Activated T-helper 1 cell treated with anti-CD3 and anti-CD28 coated beads, Interleukin-2, amount 50 U/mL, for 16 hours (primary cell): ENCODE data around the gene SIX3.

Source experiments
- DNase-seq, 2 donors: peaks; one replicate each; pipeline ENCODE4 v3.0.0-alpha.2; 2020; ENCODE audit warnings: low read depth in 1 of 2, low spot score in 1 of 2

The SIX3 gene

GRCh38 chr2:44954889-44955592 lies 13.5 kb downstream of the SIX3 start:
- DNase-seq = no peak

- DNase-seq = peak; percentile 56 to 58
These were observed 14.3 kb downstream of the SIX3 start for GRCh38 chr2:44955593-44956392.

GRCh38 chr2:44956843-44957242 lies 15.3 kb downstream of the SIX3 start:
- no peak for DNase-seq

GRCh38 chr2:44957656-44958327 lies 16.3 kb downstream of the SIX3 start:
- no peak for DNase-seq

- no peak for DNase-seq
These were observed 18.4 kb downstream of the SIX3 start for GRCh38 chr2:44959855-44960254.

- DNase-seq = no peak
These were observed 19.4 kb downstream of the SIX3 start for GRCh38 chr2:44960871-44961270.

- DNase-seq = no peak
These were observed 20.7 kb downstream of the SIX3 start for GRCh38 chr2:44962176-44962695.

- no peak for DNase-seq
These were observed 23.3 kb downstream of the SIX3 start for GRCh38 chr2:44964752-44965236.

GRCh38 chr2:44965684-44966083 lies 24.2 kb downstream of the SIX3 start:
- no peak for DNase-seq

GRCh38 chr2:44967056-44967455 lies 25.6 kb downstream of the SIX3 start:
- DNase-seq = no peak

GRCh38 chr2:44967727-44968432 lies 26.4 kb downstream of the SIX3 start:
- DNase-seq = no peak

- DNase-seq = no peak
These were observed 28.4 kb downstream of the SIX3 start for GRCh38 chr2:44969936-44970335.

GRCh38 chr2:44970846-44971450 lies 29.4 kb downstream of the SIX3 start:
- DNase-seq = no peak

- no peak for DNase-seq
These were observed 31.5 kb downstream of the SIX3 start for GRCh38 chr2:44972771-44973535.

GRCh38 chr2:44974064-44974715 lies 32.7 kb downstream of the SIX3 start:
- DNase-seq = no peak

GRCh38 chr2:44975571-44976450 lies 34.3 kb downstream of the SIX3 start:
- DNase-seq = no peak

GRCh38 chr2:44979581-44979980 lies 38.1 kb downstream of the SIX3 start:
- DNase-seq = no peak
